22Rv1 (cell line): ENCODE measurements around the gene WNT4.

Experiments used
- CTCF ChIP-seq: fragments of 450-650 bp; IDR thresholded peaks from 2 replicates; pipeline ENCODE4 v1.5.1; 2017; ENCODE audit warnings: mild to moderate bottlenecking
- ZFX ChIP-seq: fragments of 450-650 bp; IDR thresholded peaks from 2 replicates; pipeline ENCODE4 v1.6.1; 2017; ENCODE audit warnings: antibody characterized with exemption, borderline replicate concordance

GRCh38 chr1:22177354-22178003 lies 34.6 kb upstream of the WNT4 start:
- TF ChIP-seq CTCF: no peak
- no peak for TF ChIP-seq ZFX
